AG09309 (cell line): ENCODE measurements around the gene IKZF1.

Source experiments
- DNase-seq: peaks from one replicate; pipeline ENCODE4 v3.0.0-alpha.2; 2010; ENCODE audit warnings: low read depth
- H3K4me3 ChIP-seq: 2 replicates; pipeline ENCODE4 v1.5.1; 2011; ENCODE audit warnings: mild to moderate bottlenecking, low read depth, low read length, moderate library complexity; ENCODE audit not compliant: control insufficient read depth
- TF ChIP-seq, protein P1 (sequence below): IDR thresholded peaks from 2 replicates; pipeline ENCODE4 v1.5.1; 2011; ENCODE audit warnings: mild to moderate bottlenecking, low read depth, low read length, inconsistent platforms; ENCODE audit not compliant: insufficient read depth, control insufficient read depth; ENCODE audit errors: missing control alignments

Gene IKZF1

DNA sequence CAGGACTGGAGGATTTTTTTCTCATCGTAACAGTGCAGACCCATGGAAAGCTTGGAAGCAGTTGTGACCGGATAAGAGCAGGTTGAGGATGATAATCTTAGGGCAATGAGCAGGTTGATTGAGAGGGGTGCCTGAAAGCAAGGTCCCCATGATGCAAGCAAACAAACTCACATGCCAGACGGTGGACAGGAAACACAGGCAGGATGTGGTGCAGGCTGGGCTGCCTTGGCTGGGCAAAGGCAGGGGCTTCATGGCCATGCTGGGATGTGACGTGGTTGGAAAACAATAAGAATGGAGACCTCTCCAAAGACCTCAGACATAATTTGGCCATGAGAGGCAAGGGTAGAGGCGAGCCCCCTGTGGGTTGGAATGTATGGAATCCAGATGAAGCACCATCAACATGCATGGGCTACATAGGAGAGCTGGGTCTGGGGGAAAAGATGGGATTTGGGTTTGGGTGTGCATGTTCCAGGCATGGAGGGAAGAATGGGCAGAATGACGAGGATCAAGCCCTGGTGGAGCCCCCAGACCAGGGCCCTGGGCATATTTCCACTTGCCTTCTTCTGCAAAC lies 58.3 kb downstream of the IKZF1 start:
- no peak for DNase-seq
- TF ChIP-seq, protein P1, sequence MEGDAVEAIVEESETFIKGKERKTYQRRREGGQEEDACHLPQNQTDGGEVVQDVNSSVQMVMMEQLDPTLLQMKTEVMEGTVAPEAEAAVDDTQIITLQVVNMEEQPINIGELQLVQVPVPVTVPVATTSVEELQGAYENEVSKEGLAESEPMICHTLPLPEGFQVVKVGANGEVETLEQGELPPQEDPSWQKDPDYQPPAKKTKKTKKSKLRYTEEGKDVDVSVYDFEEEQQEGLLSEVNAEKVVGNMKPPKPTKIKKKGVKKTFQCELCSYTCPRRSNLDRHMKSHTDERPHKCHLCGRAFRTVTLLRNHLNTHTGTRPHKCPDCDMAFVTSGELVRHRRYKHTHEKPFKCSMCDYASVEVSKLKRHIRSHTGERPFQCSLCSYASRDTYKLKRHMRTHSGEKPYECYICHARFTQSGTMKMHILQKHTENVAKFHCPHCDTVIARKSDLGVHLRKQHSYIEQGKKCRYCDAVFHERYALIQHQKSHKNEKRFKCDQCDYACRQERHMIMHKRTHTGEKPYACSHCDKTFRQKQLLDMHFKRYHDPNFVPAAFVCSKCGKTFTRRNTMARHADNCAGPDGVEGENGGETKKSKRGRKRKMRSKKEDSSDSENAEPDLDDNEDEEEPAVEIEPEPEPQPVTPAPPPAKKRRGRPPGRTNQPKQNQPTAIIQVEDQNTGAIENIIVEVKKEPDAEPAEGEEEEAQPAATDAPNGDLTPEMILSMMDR = no peak
- H3K4me3 ChIP-seq = no peak overlapping the region

GRCh38 chr7:50363327-50364060 lies 59.0 kb downstream of the IKZF1 start:
- no peak for DNase-seq
- TF ChIP-seq, protein P1 = no peak
- no peak overlapping the region for H3K4me3 ChIP-seq

DNA sequence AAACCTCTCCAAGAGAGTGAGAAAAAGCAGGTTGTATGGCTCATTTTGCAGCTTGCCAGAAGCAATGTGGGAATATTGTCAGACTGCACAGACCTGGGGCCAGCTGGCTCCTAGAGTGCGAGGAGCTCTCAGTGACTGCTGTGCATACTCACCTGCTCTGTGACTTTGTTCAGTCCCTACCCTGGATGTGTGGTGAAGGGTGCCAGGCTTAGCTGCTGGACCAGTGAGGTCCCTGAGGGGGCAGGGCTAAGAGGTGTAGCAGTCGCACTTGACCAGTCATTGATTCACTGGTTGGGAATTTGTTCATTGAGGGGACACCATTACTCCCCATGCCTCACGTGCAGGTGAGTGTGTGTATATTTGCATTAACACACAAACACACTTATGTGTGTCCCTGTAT lies 60.1 kb downstream of the IKZF1 start:
- no peak overlapping the region for H3K4me3 ChIP-seq
- TF ChIP-seq, protein P1 = no peak
- no peak for DNase-seq

DNA sequence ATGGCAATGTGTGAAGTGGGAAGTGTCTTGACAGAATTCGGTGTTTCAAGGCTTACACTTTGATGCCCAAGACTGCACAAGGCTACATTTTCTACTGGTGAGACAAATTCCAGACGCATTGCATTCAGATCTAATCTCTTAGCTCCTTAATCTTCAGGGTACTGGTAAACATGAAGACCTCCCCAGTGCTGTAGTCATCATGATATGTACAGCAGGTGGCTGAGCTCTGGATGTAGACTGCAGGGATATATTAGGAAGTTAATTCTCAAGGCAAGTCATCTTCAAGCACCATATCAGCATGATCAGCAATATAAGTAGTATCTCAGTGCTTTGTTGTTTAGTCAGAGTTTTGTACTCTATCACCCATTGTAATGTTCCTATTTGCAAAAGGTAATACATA lies 61.8 kb downstream of the IKZF1 start:
- TF ChIP-seq, protein P1 = no peak
- H3K4me3 ChIP-seq = no peak overlapping the region
- no peak for DNase-seq

- DNase-seq = no peak
- TF ChIP-seq, protein P1 = no peak
- H3K4me3 ChIP-seq = no peak overlapping the region
Measured at GRCh38 chr7:50367100-50367499, 62.6 kb downstream of the IKZF1 start.

DNA sequence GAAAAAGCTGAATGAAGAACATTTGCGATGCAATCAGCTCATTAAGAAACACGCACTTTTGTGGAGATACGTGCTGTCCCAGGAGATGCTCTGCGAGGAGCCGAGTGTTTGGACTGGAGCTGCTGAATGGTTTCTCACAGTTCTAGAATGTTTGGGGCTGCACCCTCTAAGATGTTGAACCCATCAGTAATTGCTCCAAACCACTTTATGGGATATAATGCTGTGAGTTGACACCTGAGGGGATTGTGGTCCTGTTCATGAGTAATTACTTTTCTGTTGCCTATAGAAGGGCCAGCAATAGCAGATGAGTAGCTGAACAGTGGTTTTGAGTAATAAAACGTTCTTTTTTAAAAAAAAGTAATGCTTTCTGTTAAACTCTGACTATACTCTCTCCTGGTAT lies 63.1 kb downstream of the IKZF1 start:
- TF ChIP-seq, protein P1 = no peak
- no peak for DNase-seq
- H3K4me3 ChIP-seq = no peak overlapping the region

GRCh38 chr7:50368366-50368765 lies 63.9 kb downstream of the IKZF1 start:
- TF ChIP-seq, protein P1 = no peak
- H3K4me3 ChIP-seq = no peak overlapping the region
- DNase-seq = no peak
